ENCODE measurements around the gene STRC. TPM values are rescaled to one million over a fixed set of nuclear protein-coding genes. Genes with fewer than 3 reads are reported as not detected.
A peak's percentile ranks its signal among the peaks of the same experiment; 100 is the strongest.

The STRC gene
- total RNA-seq, 1 experiment from 2014 or later, result 0.61 TPM

DNA sequence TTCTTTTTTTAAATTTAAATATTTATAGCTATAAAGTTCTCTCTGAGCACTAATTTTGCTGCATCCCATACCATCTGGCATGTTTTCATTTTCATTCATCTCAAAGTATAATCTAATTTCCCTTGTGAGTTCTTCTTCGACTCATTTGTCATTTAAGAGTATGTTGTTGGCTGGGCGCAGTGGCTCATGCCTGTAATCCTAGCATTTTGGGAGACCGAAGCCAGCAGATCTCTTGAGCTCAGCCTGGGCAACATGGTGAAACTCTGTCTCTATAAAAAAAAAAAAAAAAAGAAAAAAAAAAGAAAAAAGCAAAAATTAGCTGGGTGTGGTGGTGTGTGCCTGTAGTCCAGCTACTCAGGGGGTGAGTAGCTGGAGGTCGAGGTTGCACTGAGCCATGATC, 66.3 kb downstream of the STRC start:
- Mint-ChIP-seq H3K4me1 (no peaks in the 10 kb centered on the region), H3K27ac (0 out of 7 replicates have a peak overlapping the region, but pooled peaks of 1 of the 3 experiments have one; percentile 58), H3K9me3 (peaks cover 0 to 7% of the 10 kb centered on the region in 2 experiments; a peak in 3 of 5 replicates), H3K27me3 (ENCODE audit: low read depth) (no peaks in the 10 kb centered on the region), H3K4me3 (no peak overlapping the region), H3K36me3 (ENCODE audit: insufficient read depth in 1 of 3, low read depth in 3 of 3) (peaks cover 4 to 9% (median 7%) of the 10 kb centered on the region in 3 experiments; a peak in 5 of 7 replicates)
- Histone ChIP-seq H3K79me2 (ENCODE audit: insufficient read depth, low read length) (no peaks in the 10 kb centered on the region), H2BK15ac (ENCODE audit: low read depth, low read length) (no peak overlapping the region), H3K56ac (ENCODE audit: insufficient read length, low read depth, low read length) (no peak overlapping the region), H4K20me1 (ENCODE audit: control insufficient read depth, insufficient read depth, insufficient read length) (no peaks in the 10 kb centered on the region), H2BK20ac (ENCODE audit: low read depth, low read length, poor library complexity, severe bottlenecking) (no peak overlapping the region), H3K9ac (ENCODE audit: extremely low read depth, insufficient read length, low read length) (no peak overlapping the region), H4K5ac (ENCODE audit: insufficient read length, low read depth, low read length) (no peak overlapping the region), H3T11ph (ENCODE audit: low read length) (no peak overlapping the region), H2BK5ac (ENCODE audit: insufficient read length, low read length) (no peak overlapping the region), H3K4me2 (ENCODE audit: insufficient read depth, insufficient read length, low read length) (no peak overlapping the region), H3K79me1 (ENCODE audit: insufficient read depth, low read depth, low read length, poor library complexity, severe bottlenecking) (no peaks in the 10 kb centered on the region), H2AK5ac (ENCODE audit: insufficient read length, low read length) (no peak overlapping the region), H3K18ac (ENCODE audit: insufficient read length, low read depth, low read length) (no peak overlapping the region), H3K9me3 (ENCODE audit: control insufficient read depth, low read depth, low read length) (no peaks in the 10 kb centered on the region), H3K27ac (ENCODE audit: insufficient read length, low read depth, low read length) (no peak overlapping the region), H2BK120ac (ENCODE audit: low read depth, low read length, poor library complexity, severe bottlenecking) (no peak overlapping the region), H3K23ac (ENCODE audit: insufficient read length, low read depth, low read length) (no peak overlapping the region), H3K4me1 (ENCODE audit: insufficient read depth, low read length) (no peaks in the 10 kb centered on the region), H2BK12ac (ENCODE audit: insufficient read length, low read depth, low read length) (no peak overlapping the region), H3K14ac (ENCODE audit: insufficient read depth, low read length) (no peak overlapping the region), H3K23me2 (ENCODE audit: insufficient read length, low read depth, low read length, poor library complexity, severe bottlenecking) (no peaks in the 10 kb centered on the region), H2AFZ (ENCODE audit: low read length) (no peak overlapping the region), H3K4ac (ENCODE audit: low read depth, low read length) (no peak overlapping the region), H3K27me3 (ENCODE audit: insufficient read depth, low read length) (no peaks in the 10 kb centered on the region), H4K91ac (ENCODE audit: insufficient read length, low read depth, low read length) (no peak overlapping the region), H4K8ac (replicated peaks; ENCODE audit: insufficient read length, low read depth, low read length) (no peak overlapping the region)
- WGBS (ENCODE audit: extremely low coverage, insufficient read length, low lambda C conversion rate), result no CpG with 5 or more reads among the region's 4 CpGs
- TF ChIP-seq, protein P1, sequence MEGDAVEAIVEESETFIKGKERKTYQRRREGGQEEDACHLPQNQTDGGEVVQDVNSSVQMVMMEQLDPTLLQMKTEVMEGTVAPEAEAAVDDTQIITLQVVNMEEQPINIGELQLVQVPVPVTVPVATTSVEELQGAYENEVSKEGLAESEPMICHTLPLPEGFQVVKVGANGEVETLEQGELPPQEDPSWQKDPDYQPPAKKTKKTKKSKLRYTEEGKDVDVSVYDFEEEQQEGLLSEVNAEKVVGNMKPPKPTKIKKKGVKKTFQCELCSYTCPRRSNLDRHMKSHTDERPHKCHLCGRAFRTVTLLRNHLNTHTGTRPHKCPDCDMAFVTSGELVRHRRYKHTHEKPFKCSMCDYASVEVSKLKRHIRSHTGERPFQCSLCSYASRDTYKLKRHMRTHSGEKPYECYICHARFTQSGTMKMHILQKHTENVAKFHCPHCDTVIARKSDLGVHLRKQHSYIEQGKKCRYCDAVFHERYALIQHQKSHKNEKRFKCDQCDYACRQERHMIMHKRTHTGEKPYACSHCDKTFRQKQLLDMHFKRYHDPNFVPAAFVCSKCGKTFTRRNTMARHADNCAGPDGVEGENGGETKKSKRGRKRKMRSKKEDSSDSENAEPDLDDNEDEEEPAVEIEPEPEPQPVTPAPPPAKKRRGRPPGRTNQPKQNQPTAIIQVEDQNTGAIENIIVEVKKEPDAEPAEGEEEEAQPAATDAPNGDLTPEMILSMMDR (conservative IDR thresholded peaks at IDR 0.05), result no peak
- no peak for DNase-seq

Data from H9 (cell line).